GM18858 (cell line): ENCODE results near the gene LAPTM5.
A peak's percentile ranks its signal among the peaks of the same experiment; 100 is the strongest.

Experiments used
- ATAC-seq: cut with Tn5 transposase; IDR thresholded peaks from one replicate; pipeline ENCODE4 v1.9.1; 2021; ENCODE audit not compliant: unreplicated experiment

Gene LAPTM5

DNA sequence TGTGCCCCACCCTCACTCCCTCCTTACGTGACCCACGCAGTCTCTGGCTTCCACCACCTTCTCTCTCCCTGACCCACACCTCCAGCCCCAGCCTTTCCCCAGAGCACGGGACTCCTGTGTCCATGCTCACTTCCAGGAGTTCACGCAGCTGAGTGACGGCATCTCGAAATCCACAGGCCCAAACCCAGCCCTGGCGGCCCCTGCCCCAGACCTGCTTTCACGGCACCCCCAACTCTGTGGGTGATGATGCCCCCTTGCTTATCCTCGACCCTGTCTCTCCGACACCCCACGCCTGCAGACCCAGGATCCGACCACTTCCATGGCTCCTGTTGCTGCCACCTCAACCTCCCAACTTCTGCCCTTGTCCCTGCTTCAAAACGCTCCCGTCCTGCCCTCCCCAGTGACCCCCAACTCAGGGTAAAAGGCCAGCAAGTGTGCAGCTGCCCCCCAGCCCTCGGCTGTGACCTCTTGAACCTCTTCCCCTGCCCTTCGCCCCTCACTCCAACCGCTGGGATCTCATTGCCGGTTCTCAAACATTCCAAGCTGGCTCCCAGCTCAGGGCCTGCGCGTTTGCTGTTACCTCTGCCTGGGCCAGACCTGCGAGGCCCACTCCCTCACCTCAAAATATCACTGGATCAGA lies 30.4 kb upstream of the LAPTM5 start:
- ATAC-seq, result no peak

- no peak for ATAC-seq
Observed at GRCh38 chr1:30787266-30787665, 29.7 kb upstream of the LAPTM5 start.

DNA sequence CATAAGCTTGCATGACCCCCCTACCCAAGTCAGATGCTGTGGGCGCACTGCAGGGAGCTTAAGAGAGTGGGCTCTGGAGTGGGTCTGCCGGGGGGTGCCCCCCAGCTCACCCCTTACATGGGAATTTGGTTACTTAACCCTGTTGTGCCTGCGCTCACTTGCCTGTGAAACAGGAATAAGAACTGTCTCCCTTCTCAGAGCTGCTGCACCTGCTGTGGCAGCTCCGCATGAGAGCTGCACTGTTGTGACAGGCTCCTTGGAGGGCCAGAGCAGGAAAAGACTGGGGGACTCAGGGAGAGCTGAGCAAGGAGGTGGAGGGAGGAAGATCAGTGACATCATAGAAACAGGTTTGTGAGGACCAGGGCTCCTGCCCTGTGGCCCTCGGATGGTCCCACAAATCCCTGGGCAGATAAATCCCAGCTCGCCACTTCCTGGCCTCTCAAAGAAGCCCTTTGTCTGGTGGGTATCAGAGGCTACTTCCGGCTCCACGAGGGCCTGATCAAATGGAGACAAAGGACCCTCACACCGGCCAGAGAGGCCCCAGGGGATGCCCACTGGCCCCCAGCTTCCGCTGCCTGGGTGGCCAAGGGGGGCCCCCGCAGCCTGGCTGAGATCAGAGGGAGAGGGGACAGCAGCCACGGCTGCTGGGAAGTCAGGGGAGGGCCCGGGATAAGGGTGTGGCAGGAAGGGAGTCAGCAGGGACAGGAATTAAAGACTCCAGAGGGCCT lies 28.9 kb upstream of the LAPTM5 start:
- ATAC-seq, result no peak

- no peak for ATAC-seq
Observed at GRCh38 chr1:30785714-30786113, 28.1 kb upstream of the LAPTM5 start.

DNA sequence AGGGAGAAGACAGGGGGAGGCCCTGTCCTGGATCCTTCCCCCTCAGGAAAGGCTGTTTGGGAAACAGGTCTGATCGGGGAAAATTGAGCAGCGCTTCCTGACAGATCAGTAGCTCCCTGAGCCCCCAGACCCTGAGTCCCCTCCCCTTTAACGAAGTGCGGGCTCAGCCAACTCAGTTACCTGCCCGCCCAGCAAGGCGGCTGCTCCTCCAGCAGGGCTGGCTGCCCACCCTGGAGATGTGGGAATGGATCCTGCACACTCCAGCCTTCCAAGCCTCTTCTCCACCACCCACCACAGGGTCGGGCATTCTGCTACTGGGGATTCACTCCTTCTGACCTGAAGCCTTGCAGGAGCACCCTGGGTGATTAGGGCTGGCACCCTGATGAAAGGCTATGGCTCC lies 27.6 kb upstream of the LAPTM5 start:
- ATAC-seq, result no peak

- no peak for ATAC-seq
Observed at GRCh38 chr1:30783256-30783915, 25.8 kb upstream of the LAPTM5 start.

DNA sequence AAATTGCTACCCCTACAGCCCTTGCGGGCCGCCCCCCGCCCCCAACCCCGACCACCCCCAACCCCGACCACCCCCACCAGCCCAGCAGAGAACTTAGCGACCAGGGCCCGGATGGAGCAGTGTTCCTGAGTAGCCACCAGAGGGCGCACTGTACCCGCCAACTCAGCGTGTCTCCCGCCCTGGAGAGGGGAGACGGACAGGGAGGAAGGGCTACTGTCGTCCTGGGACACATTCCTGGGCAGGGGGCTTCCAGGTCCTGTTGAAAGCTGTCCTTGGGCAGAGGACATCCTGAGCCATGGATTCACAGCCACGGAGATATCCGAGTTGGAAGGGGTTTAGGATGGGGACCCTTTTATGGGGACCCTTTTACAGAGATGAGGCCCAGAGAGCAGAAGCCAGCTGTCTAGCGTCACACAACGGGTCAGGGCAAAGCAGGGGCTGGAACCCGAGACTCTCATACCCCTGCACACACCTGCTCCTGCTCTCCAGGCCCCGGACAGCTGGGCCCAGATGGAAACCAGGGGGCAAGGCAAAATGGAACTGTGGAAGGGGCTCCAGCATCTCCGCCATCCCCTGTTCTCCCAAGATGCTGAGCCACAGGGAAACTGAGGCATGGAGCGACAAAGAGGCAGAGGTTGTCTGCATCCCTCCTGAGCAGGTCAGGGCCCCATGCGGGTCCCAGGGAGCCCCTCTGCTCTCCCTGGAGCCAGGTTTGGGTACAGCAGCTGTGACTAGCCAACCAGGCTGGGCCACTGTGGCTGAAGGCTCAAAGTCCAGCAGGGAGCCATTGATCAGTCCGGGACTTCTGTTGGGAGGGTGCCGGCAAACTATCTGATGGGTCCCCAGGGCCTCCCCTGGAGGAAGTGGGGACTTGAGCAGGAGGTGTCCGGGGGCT lies 25.0 kb upstream of the LAPTM5 start:
- ATAC-seq, result peak; percentile 61

DNA sequence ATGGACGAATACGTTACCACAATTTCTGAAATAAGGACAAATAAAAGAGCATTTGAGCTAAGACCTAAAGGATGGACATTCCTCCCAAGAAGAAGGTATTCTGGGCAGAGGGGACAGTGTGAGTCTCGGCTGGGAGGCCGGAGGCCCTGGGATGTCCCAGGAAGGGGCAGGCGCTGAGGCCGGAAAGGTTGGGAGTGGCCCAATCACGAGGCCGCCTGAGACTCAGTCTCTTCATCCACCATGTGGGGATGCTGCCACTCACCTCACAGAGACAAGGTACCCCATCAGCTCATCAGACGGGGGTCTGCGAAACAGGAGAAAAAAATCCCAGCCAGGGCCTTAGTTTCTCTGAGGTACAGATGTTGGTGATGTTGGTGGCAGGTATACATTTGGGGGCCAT lies 24.3 kb upstream of the LAPTM5 start:
- no peak for ATAC-seq

DNA sequence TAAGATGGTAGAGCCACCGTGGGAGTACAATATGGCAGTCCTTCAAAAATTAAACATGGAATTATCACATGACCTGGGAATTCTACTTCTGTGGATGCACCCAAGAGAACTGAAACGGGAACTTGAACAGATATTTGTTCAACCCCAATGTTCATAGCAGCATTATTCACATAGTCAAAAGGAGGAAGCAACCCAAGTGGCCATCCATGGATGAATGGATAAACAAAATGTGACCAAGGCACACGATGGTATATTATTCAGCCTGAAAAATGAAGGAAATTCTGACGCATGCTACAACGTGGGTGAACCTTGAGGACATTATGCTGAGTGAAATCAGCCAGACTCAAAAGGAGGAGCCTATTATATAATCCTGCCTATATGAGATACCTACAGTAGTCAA lies 22.8 kb upstream of the LAPTM5 start:
- no peak for ATAC-seq

GRCh38 chr1:30779294-30780071 lies 21.9 kb upstream of the LAPTM5 start:
- ATAC-seq, result no peak

GRCh38 chr1:30778979-30779293 lies 21.4 kb upstream of the LAPTM5 start:
- no peak for ATAC-seq

DNA sequence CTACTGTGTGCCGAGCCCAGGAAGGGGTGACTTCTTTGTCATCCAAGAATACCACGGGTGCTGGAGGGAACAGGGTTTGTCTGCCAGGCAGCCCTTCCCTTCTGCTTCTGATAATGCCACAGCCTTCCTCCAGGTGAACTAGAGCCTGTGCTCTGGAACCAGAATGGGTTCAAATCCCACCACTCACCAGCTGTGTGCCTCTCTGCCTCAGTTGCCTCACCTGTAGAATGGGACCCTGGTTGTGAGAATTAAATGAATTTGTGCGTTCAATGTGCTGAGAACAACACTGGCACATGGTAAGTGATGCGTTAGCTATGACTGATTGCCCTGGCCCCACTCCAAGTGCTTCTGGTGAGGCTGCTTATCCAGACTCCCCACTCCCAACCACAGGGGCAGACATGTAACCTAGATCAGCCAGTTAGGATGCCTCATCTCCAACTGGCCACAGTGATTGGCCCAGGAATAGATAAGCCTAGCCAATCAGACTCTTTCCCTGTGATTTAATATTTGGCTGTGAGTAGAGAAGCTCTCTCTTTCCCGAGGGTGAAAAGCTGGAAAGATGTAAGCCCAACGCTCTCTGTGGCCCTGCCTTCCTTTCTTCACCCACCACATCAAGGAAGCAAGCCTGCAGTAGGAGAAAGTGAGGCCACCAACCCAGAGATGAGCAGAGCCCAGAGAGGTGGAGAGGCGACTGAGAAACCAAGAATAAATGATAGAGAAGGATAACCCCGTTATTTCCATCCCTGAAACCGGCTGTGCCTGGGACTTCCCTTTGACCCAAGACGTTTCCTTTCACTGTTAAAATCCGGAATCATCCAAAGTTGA lies 20.8 kb upstream of the LAPTM5 start:
- no peak for ATAC-seq

- ATAC-seq, result no peak
Observed at GRCh38 chr1:30777904-30778153, 20.3 kb upstream of the LAPTM5 start.

DNA sequence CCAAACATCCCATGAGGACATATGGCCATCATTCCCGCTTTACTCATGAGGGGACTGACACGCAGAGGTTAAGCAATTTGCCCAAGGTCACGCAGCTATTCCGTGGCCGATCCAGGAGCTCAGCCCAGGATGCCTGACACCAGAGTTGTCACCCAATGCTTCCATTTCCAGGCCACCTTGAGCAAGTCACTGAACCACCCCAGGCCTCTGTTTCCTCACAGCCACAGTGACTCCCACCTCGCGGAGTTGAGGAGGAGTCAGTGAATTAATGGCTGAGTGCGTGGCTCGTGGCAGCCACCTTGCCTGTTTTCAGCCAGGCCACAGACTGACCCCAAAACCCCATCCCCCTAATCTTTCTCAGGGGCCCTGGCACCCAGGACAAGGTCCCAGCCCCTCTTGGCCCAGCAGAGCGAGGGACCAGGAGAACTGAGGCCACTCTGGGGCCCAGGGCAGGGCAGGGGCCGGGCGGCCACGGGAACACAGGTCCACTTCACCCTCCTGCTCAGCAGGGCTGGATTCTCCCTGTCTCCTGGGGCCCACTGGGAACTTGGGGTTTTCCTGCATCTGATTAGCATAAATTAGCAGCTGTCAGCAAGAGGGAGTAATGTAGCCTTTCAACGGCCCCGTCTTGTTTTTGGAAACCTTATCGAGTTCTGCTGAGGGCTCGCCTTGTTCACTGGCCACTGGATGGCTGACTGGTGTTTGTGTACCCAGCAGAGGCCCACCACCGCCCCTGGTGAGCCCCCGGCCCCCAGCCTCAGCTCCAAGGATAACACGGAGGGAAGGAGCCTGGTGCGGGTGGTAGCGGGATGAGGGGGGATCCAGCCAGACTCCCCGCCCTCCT lies 19.7 kb upstream of the LAPTM5 start:
- no peak for ATAC-seq

GRCh38 chr1:30776097-30777059 lies 18.8 kb upstream of the LAPTM5 start:
- ATAC-seq, result no peak

GRCh38 chr1:30775433-30775975 lies 17.9 kb upstream of the LAPTM5 start:
- no peak for ATAC-seq

DNA sequence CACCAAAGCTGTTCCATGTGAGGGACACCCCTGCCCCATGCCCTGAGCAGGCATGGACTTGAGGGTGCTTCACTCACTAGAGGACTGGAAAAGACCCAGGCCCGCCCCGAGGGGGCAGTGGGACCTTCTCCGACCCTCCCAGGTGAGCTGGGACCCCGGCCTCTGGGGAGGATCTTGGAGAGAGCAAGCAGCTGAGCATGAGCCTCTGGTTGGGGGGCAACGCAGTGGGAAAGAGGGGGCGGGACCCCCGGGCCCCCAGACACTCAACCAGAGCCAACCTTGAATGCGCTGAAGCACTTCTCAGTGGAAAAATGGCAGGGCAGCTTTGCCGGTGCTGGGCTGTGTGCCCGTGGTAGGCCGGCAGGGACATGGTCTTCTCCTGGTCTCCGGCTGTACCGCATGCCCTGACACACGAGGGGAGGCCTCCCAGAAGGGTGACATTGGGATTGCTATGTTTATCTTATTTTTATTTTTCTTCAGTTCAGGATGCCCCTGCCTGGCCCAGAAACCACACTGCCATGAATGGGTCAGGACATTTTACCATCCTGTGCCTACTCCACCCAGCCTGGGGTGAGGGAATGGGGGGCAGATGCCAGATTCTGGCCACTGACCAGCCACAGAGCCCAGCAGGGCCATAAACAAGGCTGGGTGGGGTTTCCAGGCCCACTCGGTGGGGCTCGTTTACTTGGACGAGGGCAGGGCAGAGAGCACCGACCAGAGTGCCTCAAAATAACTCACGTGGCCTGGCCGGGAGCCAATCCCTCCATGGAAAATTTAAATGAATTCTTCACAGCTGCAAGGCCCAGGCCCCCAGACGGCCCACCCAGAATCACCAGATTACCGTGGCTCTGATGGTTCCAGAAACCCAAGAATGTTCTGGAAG lies 17.2 kb upstream of the LAPTM5 start:
- ATAC-seq, result no peak
